IgD-negative memory B cell (primary cell): ENCODE results near the gene PHF2. TPM values are rescaled to one million over a fixed set of nuclear protein-coding genes. Genes with fewer than 3 reads are reported as not detected.

ENCODE experiments used
- H3K27ac Mint-ChIP-seq, 3 donors: one replicate each; pipeline ENCODE4 v1.8.0; 2020 to 2022; ENCODE audit warnings: mild to moderate bottlenecking in 3 of 3, mixed read lengths in 3 of 3, moderate library complexity in 1 of 3
- H3K27me3 Mint-ChIP-seq: one replicate; pipeline ENCODE4 v1.8.0; 2021; ENCODE audit warnings: mixed read lengths
- H3K36me3 Mint-ChIP-seq: one replicate; pipeline ENCODE4 v1.8.0; 2020; ENCODE audit warnings: mild to moderate bottlenecking, mixed read lengths
- H3K4me1 Mint-ChIP-seq, 3 donors: one replicate each; pipeline ENCODE4 v1.8.0; 2020 to 2022; ENCODE audit warnings: mixed read lengths in 3 of 3, mild to moderate bottlenecking in 1 of 3
- H3K4me3 Mint-ChIP-seq, 4 donors: one replicate each; pipeline ENCODE4 v1.8.0; 2020 to 2022; ENCODE audit warnings: mild to moderate bottlenecking in 4 of 4, mixed read lengths in 4 of 4, moderate library complexity in 3 of 4
- H3K9me3 Mint-ChIP-seq, 3 donors: one replicate each; pipeline ENCODE4 v1.8.0; 2020 to 2021; ENCODE audit warnings: mixed read lengths in 3 of 3, mild to moderate bottlenecking in 1 of 3
- polyA plus RNA-seq: library from polyadenylated mRNA; unstranded; fragments of 300-500 nt; fragmentation: Illumina TruSeq; gene quantifications from one replicate; pipeline ENCODE4 v1.2.3, GENCODE V29; 2021

The PHF2 gene
- polyA plus RNA-seq, 1 donor from 2014 or later: 1.6 TPM

- peak overlapping the region; percentile 87 to 95 (median 94) for H3K4me3 Mint-ChIP-seq
- H3K36me3 Mint-ChIP-seq: peaks cover 4% of the 10 kb centered on the region
- peaks cover 14 to 21% (median 16%) of the 10 kb centered on the region in 3 donors for H3K4me1 Mint-ChIP-seq
- peak overlapping the region; percentile 74 to 90 (median 80) for H3K27ac Mint-ChIP-seq
- H3K9me3 Mint-ChIP-seq: peaks cover 0 to 2% (median 0%) of the 10 kb centered on the region in 3 donors
- H3K27me3 Mint-ChIP-seq: no peaks in the 10 kb centered on the region
Observed at GRCh38 chr9:93574900-93575795, 1.2 kb upstream of the PHF2 start.

GRCh38 chr9:93575796-93576257 lies 557 bp upstream of the PHF2 start:
- Mint-ChIP-seq H3K4me1 (peaks cover 10 to 26% (median 16%) of the 10 kb centered on the region in 3 donors), H3K27me3 (no peaks in the 10 kb centered on the region)

GRCh38 chr9:93577078-93577974 lies 942 bp downstream of the PHF2 start:
- H3K27ac Mint-ChIP-seq: peak overlapping the region; percentile 56 to 92 (median 65)
- no peaks in the 10 kb centered on the region for H3K27me3 Mint-ChIP-seq
- peaks cover 10 to 30% (median 19%) of the 10 kb centered on the region in 3 donors for H3K4me1 Mint-ChIP-seq
- H3K9me3 Mint-ChIP-seq: no peaks in the 10 kb centered on the region
- H3K36me3 Mint-ChIP-seq: no peaks in the 10 kb centered on the region
- peak overlapping the region; percentile 80 to 96 (median 92) for H3K4me3 Mint-ChIP-seq

More at GRCh38 chr9:93575796-93576257, 557 bp upstream of the PHF2 start:
- H3K36me3 Mint-ChIP-seq: peaks cover 4% of the 10 kb centered on the region
- peak overlapping the region; percentile 74 to 90 (median 80) for H3K27ac Mint-ChIP-seq
- H3K9me3 Mint-ChIP-seq: no peaks in the 10 kb centered on the region
- H3K4me3 Mint-ChIP-seq: peak overlapping the region; percentile 87 to 95 (median 94)

- Mint-ChIP-seq H3K27ac (peak overlapping the region; percentile 56 to 92 (median 65)), H3K36me3 (peaks cover 3% of the 10 kb centered on the region), H3K9me3 (no peaks in the 10 kb centered on the region), H3K4me3 (peak overlapping the region; percentile 80 to 96 (median 92)), H3K27me3 (no peaks in the 10 kb centered on the region), H3K4me1 (peaks cover 18 to 30% (median 19%) of the 10 kb centered on the region in 3 donors)
Observed at GRCh38 chr9:93577975-93578682, 1.7 kb downstream of the PHF2 start.

- Mint-ChIP-seq H3K4me1 (peaks cover 19 to 30% (median 19%) of the 10 kb centered on the region in 3 donors), H3K36me3 (peaks cover 3% of the 10 kb centered on the region), H3K4me3 (peak overlapping the region; percentile 36 to 96 (median 68)), H3K9me3 (no peaks in the 10 kb centered on the region), H3K27ac (peak overlapping the region in 2 of 3 donors; percentile 80 to 82), H3K27me3 (no peaks in the 10 kb centered on the region)
Observed at GRCh38 chr9:93578844-93579243, 2.5 kb downstream of the PHF2 start.

- Mint-ChIP-seq H3K27me3 (no peaks in the 10 kb centered on the region), H3K9me3 (peaks cover 0 to 5% (median 0%) of the 10 kb centered on the region in 3 donors), H3K4me3 (peak overlapping the region; percentile 44 to 96 (median 69)), H3K27ac (peak overlapping the region; percentile 24 to 82 (median 80)), H3K4me1 (peaks cover 19 to 30% (median 21%) of the 10 kb centered on the region in 3 donors), H3K36me3 (peaks cover 11% of the 10 kb centered on the region)
Observed at GRCh38 chr9:93579711-93580516, 3.5 kb downstream of the PHF2 start.

- Mint-ChIP-seq H3K27ac (peak overlapping the region in 1 of 3 donors; percentile 12), H3K36me3 (peaks cover 12% of the 10 kb centered on the region), H3K9me3 (peaks cover 0 to 6% (median 0%) of the 10 kb centered on the region in 3 donors), H3K4me3 (peak overlapping the region in 1 of 4 donors; percentile 96), H3K4me1 (peaks cover 17 to 28% (median 19%) of the 10 kb centered on the region in 3 donors), H3K27me3 (no peaks in the 10 kb centered on the region)
Observed at GRCh38 chr9:93580654-93581380, 4.4 kb downstream of the PHF2 start.

- Mint-ChIP-seq H3K36me3 (peaks cover 12% of the 10 kb centered on the region), H3K27me3 (no peaks in the 10 kb centered on the region), H3K27ac (no peak overlapping the region), H3K4me1 (peaks cover 19 to 31% (median 20%) of the 10 kb centered on the region in 3 donors), H3K4me3 (peak overlapping the region in 1 of 4 donors; percentile 38), H3K9me3 (peaks cover 0 to 6% (median 0%) of the 10 kb centered on the region in 3 donors)
Observed at GRCh38 chr9:93582115-93582514, 5.7 kb downstream of the PHF2 start.

- Mint-ChIP-seq H3K27ac (no peak overlapping the region), H3K27me3 (no peaks in the 10 kb centered on the region), H3K9me3 (peaks cover 0 to 6% (median 0%) of the 10 kb centered on the region in 3 donors), H3K4me1 (peaks cover 19 to 32% (median 19%) of the 10 kb centered on the region in 3 donors), H3K36me3 (peaks cover 12% of the 10 kb centered on the region), H3K4me3 (peak overlapping the region in 1 of 4 donors; percentile 38)
Observed at GRCh38 chr9:93582550-93582949, 6.2 kb downstream of the PHF2 start.

- peaks cover 20 to 25% (median 21%) of the 10 kb centered on the region in 3 donors for H3K4me1 Mint-ChIP-seq
- H3K4me3 Mint-ChIP-seq: peak overlapping the region in 1 of 4 donors; percentile 23
Observed at GRCh38 chr9:93585259-93585658, 8.9 kb downstream of the PHF2 start.

GRCh38 chr9:93585695-93586094 lies 9.3 kb downstream of the PHF2 start:
- Mint-ChIP-seq H3K9me3 (peaks cover 0 to 6% (median 0%) of the 10 kb centered on the region in 3 donors), H3K36me3 (peaks cover 12% of the 10 kb centered on the region), H3K27ac (no peak overlapping the region), H3K27me3 (no peaks in the 10 kb centered on the region), H3K4me3 (no peak overlapping the region), H3K4me1 (peaks cover 17 to 25% (median 23%) of the 10 kb centered on the region in 3 donors)

More at GRCh38 chr9:93585259-93585658, 8.9 kb downstream of the PHF2 start:
- peak overlapping the region in 1 of 3 donors; percentile 67 for H3K27ac Mint-ChIP-seq
- H3K27me3 Mint-ChIP-seq: no peaks in the 10 kb centered on the region
- peaks cover 0 to 6% (median 0%) of the 10 kb centered on the region in 3 donors for H3K9me3 Mint-ChIP-seq
- H3K36me3 Mint-ChIP-seq: peaks cover 12% of the 10 kb centered on the region

GRCh38 chr9:93586290-93587057 lies 10.1 kb downstream of the PHF2 start:
- Mint-ChIP-seq H3K36me3 (peaks cover 12% of the 10 kb centered on the region), H3K9me3 (peaks cover 0 to 6% (median 0%) of the 10 kb centered on the region in 3 donors), H3K27me3 (no peaks in the 10 kb centered on the region), H3K4me1 (peaks cover 13 to 29% (median 23%) of the 10 kb centered on the region in 3 donors), H3K27ac (no peak overlapping the region), H3K4me3 (no peak overlapping the region)
